HG03159 (cell line): Measurements from ENCODE around the gene DNAJC7.

Source experiments
- ATAC-seq: cut with Tn5 transposase; IDR thresholded peaks from one replicate; pipeline ENCODE4 v1.9.1; 2021; ENCODE audit warnings: mild to moderate bottlenecking, moderate library complexity; ENCODE audit not compliant: unreplicated experiment

The DNAJC7 gene

DNA sequence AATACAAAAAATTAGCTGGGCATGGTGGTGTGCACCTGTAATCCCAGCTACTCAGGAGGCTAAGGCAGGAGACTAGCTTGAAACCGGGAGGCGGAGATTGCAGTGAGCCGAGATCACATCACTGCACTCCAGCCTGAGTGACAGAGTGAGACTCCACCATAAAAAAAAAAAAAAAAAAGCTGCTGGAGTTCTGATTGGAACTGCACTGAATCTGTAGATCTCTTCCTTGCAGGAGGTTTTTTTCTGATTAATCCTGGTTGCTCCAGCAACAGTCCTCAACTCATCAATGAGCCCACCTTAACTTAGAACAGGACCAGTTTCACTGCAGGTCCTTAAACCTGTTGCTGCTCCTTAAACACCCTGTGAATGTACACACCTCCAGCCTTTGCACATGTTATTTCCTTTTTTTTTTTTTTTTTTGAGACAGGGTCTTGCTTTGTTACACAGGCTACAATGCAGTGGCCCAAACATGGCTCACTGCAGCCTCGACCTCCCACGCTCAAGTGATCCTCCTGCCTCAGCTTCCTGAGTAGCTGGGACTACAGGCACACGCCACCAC, 88.5 kb downstream of the DNAJC7 start:
- ATAC-seq: no peak
